ENCODE data around the gene TTC8. TPM values are rescaled to one million over a fixed set of nuclear protein-coding genes. Genes with fewer than 3 reads are reported as not detected.

Gene TTC8
- total and polyA plus RNA-seq, 4 donors, result 7.3 to 11.7 (median 10.4) TPM

GRCh38 chr14:88793259-88793625, 31.2 kb upstream of the TTC8 start:
- Histone ChIP-seq H3K9ac (ENCODE audit: low read depth in 1 of 2, low read length in 2 of 2) (no peak overlapping the region), H3K27ac (ENCODE audit: low read depth in 1 of 2, low read length in 2 of 2) (no peak overlapping the region), H3K4me3 (ENCODE audit: low read depth in 1 of 3, low read length in 3 of 3) (peak overlapping the region; percentile 65 to 82 (median 74)), H3K36me3 (ENCODE audit: control insufficient read depth in 4 of 4, insufficient read depth in 3 of 4, low read depth in 1 of 4, low read length in 3 of 4) (no peaks in the 10 kb centered on the region), H3K27me3 (ENCODE audit: control insufficient read depth in 4 of 4, insufficient read depth in 4 of 4, low read length in 3 of 4) (no peaks in the 10 kb centered on the region), H3K4me1 (ENCODE audit: control insufficient read depth in 4 of 4, insufficient read depth in 4 of 4, low read length in 3 of 4) (peaks cover 4 to 9% (median 6%) of the 10 kb centered on the region in 4 donors), H3K9me3 (ENCODE audit: control insufficient read depth in 4 of 4, low read length in 3 of 4) (no peaks in the 10 kb centered on the region)
- WGBS, result 60% methylated on average over 13 of the region's 13 CpGs
- TF ChIP-seq HNF4G (IDR thresholded peaks at IDR 0.05) (no peak), RAD21 (IDR thresholded peaks at IDR 0.05) (no peak)
- no peak for DNase-seq (ENCODE audit: low spot score)

- 51% methylated on average over 4 of the region's 4 CpGs for WGBS
- DNase-seq (ENCODE audit: low spot score), result no peak
Measured at GRCh38 chr14:88798156-88798555, 26.3 kb upstream of the TTC8 start.

More at GRCh38 chr14:88798156-88798555, 26.3 kb upstream of the TTC8 start:
- H3K4me1 ChIP-seq (ENCODE audit: control insufficient read depth in 4 of 4, insufficient read depth in 4 of 4, low read length in 3 of 4), result peaks cover 0 to 1% (median under 1%) of the 10 kb centered on the region in 4 donors
- no peak overlapping the region for H3K27ac ChIP-seq (ENCODE audit: low read depth in 1 of 2, low read length in 2 of 2)
- no peak for TF ChIP-seq HNF4G (IDR thresholded peaks at IDR 0.05)
- TF ChIP-seq JUND (IDR thresholded peaks at IDR 0.05), result no peak
- no peak for TF ChIP-seq ZBTB33 (IDR thresholded peaks at IDR 0.05)
- no peak for TF ChIP-seq TAF1 (conservative IDR thresholded peaks at IDR 0.05)
- TF ChIP-seq YY1 (IDR thresholded peaks at IDR 0.05), result no peak
- TF ChIP-seq RAD21 (IDR thresholded peaks at IDR 0.05), result no peak
- TF ChIP-seq FOXA2 (IDR thresholded peaks at IDR 0.05), result no peak
- no peak for TF ChIP-seq ATF3 (IDR thresholded peaks at IDR 0.05)
- TF ChIP-seq RXRA (IDR thresholded peaks at IDR 0.05), result no peak
- no peak for TF ChIP-seq HNF4A (conservative IDR thresholded peaks at IDR 0.05)
- no peak for TF ChIP-seq GABPA (IDR thresholded peaks at IDR 0.05 in 1 of 2, conservative IDR thresholded peaks at IDR 0.05 in 1 of 2)
- no peak for TF ChIP-seq REST (IDR thresholded peaks at IDR 0.05)
- no peak overlapping the region for H3K9ac ChIP-seq (ENCODE audit: low read depth in 1 of 2, low read length in 2 of 2)
- no peaks in the 10 kb centered on the region for H3K27me3 ChIP-seq (ENCODE audit: control insufficient read depth in 4 of 4, insufficient read depth in 4 of 4, low read length in 3 of 4)
- no peaks in the 10 kb centered on the region for H3K9me3 ChIP-seq (ENCODE audit: control insufficient read depth in 4 of 4, low read length in 3 of 4)
- H3K36me3 ChIP-seq (ENCODE audit: control insufficient read depth in 4 of 4, insufficient read depth in 3 of 4, low read depth in 1 of 4, low read length in 3 of 4), result no peaks in the 10 kb centered on the region
- H3K4me3 ChIP-seq (ENCODE audit: low read depth in 1 of 3, low read length in 3 of 3), result no peak overlapping the region

Data from liver (tissue), 9 donors.